Measurements from ENCODE around the gene RSPH10B2.
"Not testable (repeated sequence)": the region's sequence is repeated elsewhere in the genome, so short reads cannot be mapped to it uniquely, and the experiment has no call there.

The RSPH10B2 gene

GRCh38 chr7:6842278-6842921 lies 88.5 kb downstream of the RSPH10B2 start:
- not testable (repeated sequence) for DNase-seq (ENCODE audit: low read depth)

DNA sequence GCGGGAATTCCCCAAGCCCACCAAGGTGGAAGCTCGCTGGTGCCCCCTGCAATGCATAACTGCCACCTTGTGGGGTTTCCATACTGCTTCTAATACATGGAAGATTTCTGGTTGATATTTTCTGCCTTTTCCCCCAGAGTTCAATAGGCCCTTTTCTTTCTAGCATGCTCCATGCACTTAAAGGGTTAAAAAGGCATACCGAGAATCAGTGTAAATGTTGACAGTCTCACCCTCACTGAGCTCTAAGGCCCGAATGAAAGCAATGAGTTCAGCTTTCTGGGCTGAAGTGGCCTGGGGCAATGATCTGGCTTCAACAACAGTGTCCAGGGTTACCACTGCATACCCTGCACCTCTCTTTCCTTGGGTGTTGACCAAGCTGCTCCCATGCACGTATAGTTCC lies 89.2 kb downstream of the RSPH10B2 start:
- DNase-seq (ENCODE audit: low read depth) = not testable (repeated sequence)

- DNase-seq (ENCODE audit: low read depth) = not testable (repeated sequence)
Observed at GRCh38 chr7:6843654-6844053, 89.8 kb downstream of the RSPH10B2 start.

GRCh38 chr7:6845971-6846449 lies 92.1 kb downstream of the RSPH10B2 start:
- not testable (repeated sequence) for DNase-seq (ENCODE audit: low read depth)

DNA sequence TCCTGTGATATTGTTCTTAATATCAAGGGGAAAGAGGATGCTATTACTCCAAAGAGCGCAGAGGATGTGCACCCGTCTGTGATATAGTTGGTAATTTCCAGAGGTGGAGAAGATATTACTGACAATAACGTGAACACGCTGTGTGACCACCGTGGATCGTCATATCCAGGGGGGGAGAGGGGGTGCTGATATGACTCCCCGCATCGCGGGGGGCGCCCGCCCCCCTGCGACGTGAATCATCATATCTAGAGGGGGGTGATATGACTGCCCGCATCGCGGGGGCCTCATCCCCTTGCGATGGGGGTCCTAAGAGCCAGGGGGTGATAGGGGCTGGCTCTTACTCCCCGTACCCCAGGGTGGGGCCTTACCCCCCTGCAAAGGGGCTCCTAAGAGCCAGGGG lies 93.8 kb downstream of the RSPH10B2 start:
- not testable (repeated sequence) for DNase-seq (ENCODE audit: low read depth)
